ENCODE measurements around the gene ENTPD3.

Gene ENTPD3

GRCh38 chr3:40404591-40405198, 17.7 kb downstream of the ENTPD3 start:
- peak; percentile 28 for DNase-seq (ENCODE audit: low read depth, low spot score)

- no peak for DNase-seq (ENCODE audit: low read depth, low spot score)
These were observed 20.0 kb downstream of the ENTPD3 start for GRCh38 chr3:40407007-40407406.

GRCh38 chr3:40407611-40408010, 20.6 kb downstream of the ENTPD3 start:
- DNase-seq (ENCODE audit: low read depth, low spot score), result no peak

GRCh38 chr3:40414270-40414669, 27.3 kb downstream of the ENTPD3 start:
- no peak for DNase-seq (ENCODE audit: low read depth, low spot score)

GRCh38 chr3:40417845-40418543, 31.0 kb downstream of the ENTPD3 start:
- no peak for DNase-seq (ENCODE audit: low read depth, low spot score)

GRCh38 chr3:40422861-40423260, 35.9 kb downstream of the ENTPD3 start:
- DNase-seq (ENCODE audit: low read depth, low spot score), result no peak

GRCh38 chr3:40427045-40427669, 40.2 kb downstream of the ENTPD3 start:
- DNase-seq (ENCODE audit: low read depth, low spot score), result no peak

GRCh38 chr3:40432793-40433192, 45.8 kb downstream of the ENTPD3 start:
- no peak for DNase-seq (ENCODE audit: low read depth, low spot score)

GRCh38 chr3:40437889-40438288, 50.9 kb downstream of the ENTPD3 start:
- no peak for DNase-seq (ENCODE audit: low read depth, low spot score)

GRCh38 chr3:40445062-40445461, 58.1 kb downstream of the ENTPD3 start:
- no peak for DNase-seq (ENCODE audit: low read depth, low spot score)

GRCh38 chr3:40445880-40446279, 58.9 kb downstream of the ENTPD3 start:
- DNase-seq (ENCODE audit: low read depth, low spot score), result no peak

GRCh38 chr3:40450438-40450837, 63.5 kb downstream of the ENTPD3 start:
- no peak for DNase-seq (ENCODE audit: low read depth, low spot score)

- no peak for DNase-seq (ENCODE audit: low read depth, low spot score)
These were observed 64.6 kb downstream of the ENTPD3 start for GRCh38 chr3:40451551-40451950.

GRCh38 chr3:40452057-40452456, 65.1 kb downstream of the ENTPD3 start:
- DNase-seq (ENCODE audit: low read depth, low spot score), result no peak

GRCh38 chr3:40452562-40452875, 65.5 kb downstream of the ENTPD3 start:
- DNase-seq (ENCODE audit: low read depth, low spot score), result no peak

GRCh38 chr3:40452876-40453730, 66.1 kb downstream of the ENTPD3 start:
- peak; percentile 95 for DNase-seq (ENCODE audit: low read depth, low spot score)

- no peak for DNase-seq (ENCODE audit: low read depth, low spot score)
These were observed 66.9 kb downstream of the ENTPD3 start for GRCh38 chr3:40453933-40454332.

- no peak for DNase-seq (ENCODE audit: low read depth, low spot score)
These were observed 68.3 kb downstream of the ENTPD3 start for GRCh38 chr3:40455328-40455727.

- no peak for DNase-seq (ENCODE audit: low read depth, low spot score)
These were observed 69.4 kb downstream of the ENTPD3 start for GRCh38 chr3:40456279-40456939.

GRCh38 chr3:40456940-40457823, 70.2 kb downstream of the ENTPD3 start, which contains the start of gene RPL14:
RPL14 (plus strand) TSS chr3:40457339; CDS start chr3:40457472, 133 bp downstream.
- DNase-seq (ENCODE audit: low read depth, low spot score), result peak; percentile 90

GRCh38 chr3:40458473-40458872, 71.5 kb downstream of the ENTPD3 start:
- DNase-seq (ENCODE audit: low read depth, low spot score), result no peak

Data from smooth muscle cell of the brain vasculature (primary cell).